ENCODE measurements around the gene TRPV2. TPM values are rescaled to one million over a fixed set of nuclear protein-coding genes. Genes with fewer than 3 reads are reported as not detected.

TRPV2 gene
- total and polyA plus RNA-seq, 2 experiments from 2014 or later: 1.7 to 3.2 TPM

DNA sequence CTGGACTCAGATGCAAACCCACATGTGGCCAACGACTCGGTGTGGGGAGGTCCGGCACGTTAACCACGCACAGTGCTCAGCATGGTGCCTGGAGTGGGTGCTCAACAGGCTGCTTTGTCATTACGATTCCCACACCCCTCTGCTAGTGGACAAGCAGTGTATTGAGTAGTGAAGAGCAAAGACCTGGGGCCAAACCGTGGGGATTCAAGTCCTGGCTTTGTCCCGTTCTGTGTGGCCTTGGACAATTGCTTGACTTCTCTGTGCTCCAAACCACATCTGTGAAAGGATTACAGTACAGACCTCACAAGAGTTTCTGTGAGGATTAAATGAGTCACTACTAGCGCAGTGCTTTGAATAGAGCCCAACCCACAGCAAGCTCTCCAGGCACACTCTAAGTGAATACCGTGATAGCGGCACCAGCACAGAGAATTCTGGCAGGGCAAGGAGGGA, 33.8 kb downstream of the TRPV2 start:
- H3K4me2 ChIP-seq: no peak overlapping the region
- H3F3A ChIP-seq (replicated peaks; ENCODE audit: low read depth): peaks cover 30% of the 10 kb centered on the region
- Mint-ChIP-seq H3K27me3 (ENCODE audit: insufficient read depth, low read depth, poor library complexity) (peaks cover 32% of the 10 kb centered on the region), H3K4me3 (no peak overlapping the region), H3K4me1 (peaks cover 20% of the 10 kb centered on the region; the same call in 2 of the 3 replicates), H3K9me3 (no peaks in the 10 kb centered on the region; the same call in 2 of the 3 replicates), H3K27ac (no peak overlapping the region), H3K36me3 (ENCODE audit: low read depth) (peaks cover 42% of the 10 kb centered on the region)
- H4K20me1 ChIP-seq (replicated peaks; ENCODE audit: insufficient read depth): peaks cover 27% of the 10 kb centered on the region
- no peaks in the 10 kb centered on the region for H3K9me2 ChIP-seq (ENCODE audit: insufficient read depth)
- no peak for ATAC-seq
- H2AFZ ChIP-seq: no peak overlapping the region
- H3K27ac ChIP-seq (ENCODE audit: low read depth): no peak overlapping the region
- no peaks in the 10 kb centered on the region for H3K79me2 ChIP-seq (replicated peaks; ENCODE audit: insufficient read depth)
- H3K27me3 ChIP-seq (ENCODE audit: insufficient read depth): no peaks in the 10 kb centered on the region
- peaks cover 5% of the 10 kb centered on the region for H3K4me1 ChIP-seq (ENCODE audit: insufficient read depth)
- TF ChIP-seq POLR2AphosphoS5 (IDR thresholded peaks at IDR 0.05; ENCODE audit: low read depth) (peak; percentile 11; the same call in 1 of the 2 replicates), ZNF114 (CRISPR knock-in tag; IDR thresholded peaks at IDR 0.05) (no peak)
- no peak overlapping the region for H3K4me3 ChIP-seq
- no peaks in the 10 kb centered on the region; the same call in 1 of the 2 replicates for H3K36me3 ChIP-seq (ENCODE audit: insufficient read depth)
- no peak for DNase-seq (ENCODE audit: low spot score)

DNA sequence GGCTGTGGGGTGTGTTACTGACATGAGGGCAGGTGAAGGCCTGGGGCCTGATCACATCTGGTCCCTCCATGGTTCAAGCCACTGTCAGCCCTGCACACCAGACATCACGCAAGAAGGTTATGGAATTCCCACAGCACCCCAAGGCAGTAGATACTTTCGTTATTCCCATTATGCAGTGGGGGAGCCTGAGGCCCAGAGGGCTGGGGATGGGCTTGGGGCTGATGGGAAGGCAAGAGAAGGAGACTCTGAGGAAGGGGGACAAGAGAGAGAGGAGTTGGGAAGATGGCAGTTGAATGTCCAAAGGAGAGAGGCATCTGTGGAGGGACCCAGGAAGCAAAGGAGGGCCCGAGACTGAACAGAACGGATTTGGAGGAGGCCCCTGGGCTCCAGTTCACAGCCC, 34.7 kb downstream of the TRPV2 start:
- peaks cover 24% of the 10 kb centered on the region for H3F3A ChIP-seq (replicated peaks; ENCODE audit: low read depth)
- TF ChIP-seq, protein P1, sequence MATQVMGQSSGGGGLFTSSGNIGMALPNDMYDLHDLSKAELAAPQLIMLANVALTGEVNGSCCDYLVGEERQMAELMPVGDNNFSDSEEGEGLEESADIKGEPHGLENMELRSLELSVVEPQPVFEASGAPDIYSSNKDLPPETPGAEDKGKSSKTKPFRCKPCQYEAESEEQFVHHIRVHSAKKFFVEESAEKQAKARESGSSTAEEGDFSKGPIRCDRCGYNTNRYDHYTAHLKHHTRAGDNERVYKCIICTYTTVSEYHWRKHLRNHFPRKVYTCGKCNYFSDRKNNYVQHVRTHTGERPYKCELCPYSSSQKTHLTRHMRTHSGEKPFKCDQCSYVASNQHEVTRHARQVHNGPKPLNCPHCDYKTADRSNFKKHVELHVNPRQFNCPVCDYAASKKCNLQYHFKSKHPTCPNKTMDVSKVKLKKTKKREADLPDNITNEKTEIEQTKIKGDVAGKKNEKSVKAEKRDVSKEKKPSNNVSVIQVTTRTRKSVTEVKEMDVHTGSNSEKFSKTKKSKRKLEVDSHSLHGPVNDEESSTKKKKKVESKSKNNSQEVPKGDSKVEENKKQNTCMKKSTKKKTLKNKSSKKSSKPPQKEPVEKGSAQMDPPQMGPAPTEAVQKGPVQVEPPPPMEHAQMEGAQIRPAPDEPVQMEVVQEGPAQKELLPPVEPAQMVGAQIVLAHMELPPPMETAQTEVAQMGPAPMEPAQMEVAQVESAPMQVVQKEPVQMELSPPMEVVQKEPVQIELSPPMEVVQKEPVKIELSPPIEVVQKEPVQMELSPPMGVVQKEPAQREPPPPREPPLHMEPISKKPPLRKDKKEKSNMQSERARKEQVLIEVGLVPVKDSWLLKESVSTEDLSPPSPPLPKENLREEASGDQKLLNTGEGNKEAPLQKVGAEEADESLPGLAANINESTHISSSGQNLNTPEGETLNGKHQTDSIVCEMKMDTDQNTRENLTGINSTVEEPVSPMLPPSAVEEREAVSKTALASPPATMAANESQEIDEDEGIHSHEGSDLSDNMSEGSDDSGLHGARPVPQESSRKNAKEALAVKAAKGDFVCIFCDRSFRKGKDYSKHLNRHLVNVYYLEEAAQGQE (IDR thresholded peaks at IDR 0.05; ENCODE audit: unreplicated experiment): no peak
- no peak for TF ChIP-seq JUNB (IDR thresholded peaks at IDR 0.05; ENCODE audit: unreplicated experiment)
- TF ChIP-seq, protein P2, sequence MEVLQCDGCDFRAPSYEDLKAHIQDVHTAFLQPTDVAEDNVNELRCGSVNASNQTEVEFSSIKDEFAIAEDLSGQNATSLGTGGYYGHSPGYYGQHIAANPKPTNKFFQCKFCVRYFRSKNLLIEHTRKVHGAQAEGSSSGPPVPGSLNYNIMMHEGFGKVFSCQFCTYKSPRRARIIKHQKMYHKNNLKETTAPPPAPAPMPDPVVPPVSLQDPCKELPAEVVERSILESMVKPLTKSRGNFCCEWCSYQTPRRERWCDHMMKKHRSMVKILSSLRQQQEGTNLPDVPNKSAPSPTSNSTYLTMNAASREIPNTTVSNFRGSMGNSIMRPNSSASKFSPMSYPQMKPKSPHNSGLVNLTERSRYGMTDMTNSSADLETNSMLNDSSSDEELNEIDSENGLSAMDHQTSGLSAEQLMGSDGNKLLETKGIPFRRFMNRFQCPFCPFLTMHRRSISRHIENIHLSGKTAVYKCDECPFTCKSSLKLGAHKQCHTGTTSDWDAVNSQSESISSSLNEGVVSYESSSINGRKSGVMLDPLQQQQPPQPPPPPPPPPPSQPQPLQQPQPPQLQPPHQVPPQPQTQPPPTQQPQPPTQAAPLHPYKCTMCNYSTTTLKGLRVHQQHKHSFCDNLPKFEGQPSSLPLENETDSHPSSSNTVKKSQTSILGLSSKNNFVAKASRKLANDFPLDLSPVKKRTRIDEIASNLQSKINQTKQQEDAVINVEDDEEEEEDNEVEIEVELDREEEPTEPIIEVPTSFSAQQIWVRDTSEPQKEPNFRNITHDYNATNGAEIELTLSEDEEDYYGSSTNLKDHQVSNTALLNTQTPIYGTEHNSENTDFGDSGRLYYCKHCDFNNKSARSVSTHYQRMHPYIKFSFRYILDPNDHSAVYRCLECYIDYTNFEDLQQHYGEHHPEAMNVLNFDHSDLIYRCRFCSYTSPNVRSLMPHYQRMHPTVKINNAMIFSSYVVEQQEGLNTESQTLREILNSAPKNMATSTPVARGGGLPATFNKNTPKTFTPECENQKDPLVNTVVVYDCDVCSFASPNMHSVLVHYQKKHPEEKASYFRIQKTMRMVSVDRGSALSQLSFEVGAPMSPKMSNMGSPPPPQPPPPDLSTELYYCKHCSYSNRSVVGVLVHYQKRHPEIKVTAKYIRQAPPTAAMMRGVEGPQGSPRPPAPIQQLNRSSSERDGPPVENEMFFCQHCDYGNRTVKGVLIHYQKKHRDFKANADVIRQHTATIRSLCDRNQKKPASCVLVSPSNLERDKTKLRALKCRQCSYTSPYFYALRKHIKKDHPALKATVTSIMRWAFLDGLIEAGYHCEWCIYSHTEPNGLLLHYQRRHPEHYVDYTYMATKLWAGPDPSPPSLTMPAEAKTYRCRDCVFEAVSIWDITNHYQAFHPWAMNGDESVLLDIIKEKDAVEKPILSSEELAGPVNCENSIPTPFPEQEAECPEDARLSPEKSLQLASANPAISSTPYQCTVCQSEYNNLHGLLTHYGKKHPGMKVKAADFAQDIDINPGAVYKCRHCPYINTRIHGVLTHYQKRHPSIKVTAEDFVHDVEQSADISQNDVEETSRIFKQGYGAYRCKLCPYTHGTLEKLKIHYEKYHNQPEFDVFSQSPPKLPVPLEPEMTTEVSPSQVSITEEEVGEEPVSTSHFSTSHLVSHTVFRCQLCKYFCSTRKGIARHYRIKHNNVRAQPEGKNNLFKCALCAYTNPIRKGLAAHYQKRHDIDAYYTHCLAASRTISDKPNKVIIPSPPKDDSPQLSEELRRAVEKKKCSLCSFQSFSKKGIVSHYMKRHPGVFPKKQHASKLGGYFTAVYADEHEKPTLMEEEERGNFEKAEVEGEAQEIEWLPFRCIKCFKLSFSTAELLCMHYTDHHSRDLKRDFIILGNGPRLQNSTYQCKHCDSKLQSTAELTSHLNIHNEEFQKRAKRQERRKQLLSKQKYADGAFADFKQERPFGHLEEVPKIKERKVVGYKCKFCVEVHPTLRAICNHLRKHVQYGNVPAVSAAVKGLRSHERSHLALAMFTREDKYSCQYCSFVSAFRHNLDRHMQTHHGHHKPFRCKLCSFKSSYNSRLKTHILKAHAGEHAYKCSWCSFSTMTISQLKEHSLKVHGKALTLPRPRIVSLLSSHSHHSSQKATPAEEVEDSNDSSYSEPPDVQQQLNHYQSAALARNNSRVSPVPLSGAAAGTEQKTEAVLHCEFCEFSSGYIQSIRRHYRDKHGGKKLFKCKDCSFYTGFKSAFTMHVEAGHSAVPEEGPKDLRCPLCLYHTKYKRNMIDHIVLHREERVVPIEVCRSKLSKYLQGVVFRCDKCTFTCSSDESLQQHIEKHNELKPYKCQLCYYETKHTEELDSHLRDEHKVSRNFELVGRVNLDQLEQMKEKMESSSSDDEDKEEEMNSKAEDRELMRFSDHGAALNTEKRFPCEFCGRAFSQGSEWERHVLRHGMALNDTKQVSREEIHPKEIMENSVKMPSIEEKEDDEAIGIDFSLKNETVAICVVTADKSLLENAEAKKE (CRISPR knock-in tag; IDR thresholded peaks at IDR 0.05): no peak
- no peak for TF ChIP-seq ZNF331 (CRISPR knock-in tag; IDR thresholded peaks at IDR 0.05; ENCODE audit: low read depth)
- no peak for TF ChIP-seq EZH2 (IDR thresholded peaks at IDR 0.05; ENCODE audit: low read depth, unreplicated experiment)
- TF ChIP-seq CREB1 (CRISPR knock-in tag; IDR thresholded peaks at IDR 0.05; ENCODE audit: low read depth): no peak
- no peak for TF ChIP-seq EZH2phosphoT487 (IDR thresholded peaks at IDR 0.05; ENCODE audit: unreplicated experiment)
- TF ChIP-seq, protein P3, sequence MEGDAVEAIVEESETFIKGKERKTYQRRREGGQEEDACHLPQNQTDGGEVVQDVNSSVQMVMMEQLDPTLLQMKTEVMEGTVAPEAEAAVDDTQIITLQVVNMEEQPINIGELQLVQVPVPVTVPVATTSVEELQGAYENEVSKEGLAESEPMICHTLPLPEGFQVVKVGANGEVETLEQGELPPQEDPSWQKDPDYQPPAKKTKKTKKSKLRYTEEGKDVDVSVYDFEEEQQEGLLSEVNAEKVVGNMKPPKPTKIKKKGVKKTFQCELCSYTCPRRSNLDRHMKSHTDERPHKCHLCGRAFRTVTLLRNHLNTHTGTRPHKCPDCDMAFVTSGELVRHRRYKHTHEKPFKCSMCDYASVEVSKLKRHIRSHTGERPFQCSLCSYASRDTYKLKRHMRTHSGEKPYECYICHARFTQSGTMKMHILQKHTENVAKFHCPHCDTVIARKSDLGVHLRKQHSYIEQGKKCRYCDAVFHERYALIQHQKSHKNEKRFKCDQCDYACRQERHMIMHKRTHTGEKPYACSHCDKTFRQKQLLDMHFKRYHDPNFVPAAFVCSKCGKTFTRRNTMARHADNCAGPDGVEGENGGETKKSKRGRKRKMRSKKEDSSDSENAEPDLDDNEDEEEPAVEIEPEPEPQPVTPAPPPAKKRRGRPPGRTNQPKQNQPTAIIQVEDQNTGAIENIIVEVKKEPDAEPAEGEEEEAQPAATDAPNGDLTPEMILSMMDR (conservative IDR thresholded peaks at IDR 0.05; ENCODE audit: low read depth in 2 of 2): no peak
- TF ChIP-seq ZNF114 (CRISPR knock-in tag; IDR thresholded peaks at IDR 0.05): no peak
- TF ChIP-seq STAT1 (IDR thresholded peaks at IDR 0.05; ENCODE audit: unreplicated experiment): no peak

More for the DNA sequence above, 34.7 kb downstream of the TRPV2 start:
- H3K4me1 ChIP-seq (ENCODE audit: insufficient read depth): peaks cover 5% of the 10 kb centered on the region
- no peak overlapping the region for H2AFZ ChIP-seq
- H4K20me1 ChIP-seq (replicated peaks; ENCODE audit: insufficient read depth): peaks cover 29% of the 10 kb centered on the region
- H3K4me3 ChIP-seq: no peak overlapping the region
- no peak overlapping the region for H3K27ac ChIP-seq (ENCODE audit: low read depth)
- no peak overlapping the region for H3K4me2 ChIP-seq
- Mint-ChIP-seq H3K4me3 (no peak overlapping the region), H3K4me1 (peaks cover 17% of the 10 kb centered on the region; the same call in 2 of the 3 replicates), H3K27ac (no peak overlapping the region), H3K27me3 (ENCODE audit: insufficient read depth, low read depth, poor library complexity) (peaks cover 30% of the 10 kb centered on the region), H3K36me3 (ENCODE audit: low read depth) (peaks cover 36% of the 10 kb centered on the region), H3K9me3 (no peaks in the 10 kb centered on the region; the same call in 2 of the 3 replicates)
- DNase-seq (ENCODE audit: low spot score) (no peak), ATAC-seq (no peak)
- no peaks in the 10 kb centered on the region for H3K79me2 ChIP-seq (replicated peaks; ENCODE audit: insufficient read depth)
- H3K27me3 ChIP-seq (ENCODE audit: insufficient read depth): no peaks in the 10 kb centered on the region
- no peaks in the 10 kb centered on the region for H3K9me2 ChIP-seq (ENCODE audit: insufficient read depth)
- no peaks in the 10 kb centered on the region; the same call in 1 of the 2 replicates for H3K36me3 ChIP-seq (ENCODE audit: insufficient read depth)

All from GM23338 (cell line).